B cell (primary cell): Measurements from ENCODE around the gene SERPINF2. TPM values are rescaled to one million over a fixed set of nuclear protein-coding genes. Genes with fewer than 3 reads are reported as not detected.

ENCODE experiments used
- ATAC-seq: fragments of 200-7000 bp; cut with Tn5 transposase; one replicate; pipeline ENCODE4 v1.10.0; 2021; ENCODE audit warnings: low read depth, mild to moderate bottlenecking, moderate number of reproducible peaks, moderate library complexity
- CTCF ChIA-PET: fragments of 350-600 bp; sonication (Branson Sonifier 250); formaldehyde crosslinking; loops from one replicate; lab custom pipeline; 2021; ENCODE audit warnings: antibody characterized with exemption, inconsistent platforms; lab: Charles Lee
- POLR2A ChIA-PET: fragments of 350-600 bp; sonication (Branson Sonifier 250); formaldehyde crosslinking; loops from one replicate; lab custom pipeline; 2021; ENCODE audit warnings: antibody characterized with exemption; lab: Charles Lee
- DNase-seq: peaks from one replicate; pipeline ENCODE4 v3.0.0; 2013
- H2AFZ ChIP-seq: 2 replicates; pipeline ENCODE4 v1.6.1; 2012; ENCODE audit warnings: mild to moderate bottlenecking, low read depth, low read length; ENCODE audit not compliant: insufficient read depth, poor library complexity, severe bottlenecking
- H3K27ac ChIP-seq, 2 donors: 1 replicate in 1 of 2; 2 replicates in 1 of 2; pipeline ENCODE4 v1.5.1; 2012 to 2013; ENCODE audit warnings: low read length in 2 of 2, mild to moderate bottlenecking in 2 of 2, moderate library complexity in 1 of 2
- H3K27me3 ChIP-seq, 4 experiments: fragments of 200-600 bp in 1 of 4; sonication (generic) in 1 of 4; replicated peaks in 1 of 4; 1 replicate in 2 of 4; 2 replicates in 2 of 4; pipeline versions ENCODE4 v1.6.1 to v1.7.0; 2013 to 2016; ENCODE audit warnings: low read length in 3 of 4, mild to moderate bottlenecking in 2 of 4, mixed read lengths in 1 of 4, moderate library complexity in 1 of 4; ENCODE audit not compliant: insufficient read depth in 4 of 4, control insufficient read depth in 3 of 4; ENCODE audit errors: control extremely low read depth in 1 of 4
- H3K36me3 ChIP-seq, 2 experiments: replicated peaks in 1 of 2; 1 replicate in 1 of 2; 2 replicates in 1 of 2; pipeline versions ENCODE4 v1.6.1 to v1.7.1; 2013; ENCODE audit warnings: low read length in 1 of 2; ENCODE audit not compliant: insufficient read depth in 2 of 2, control insufficient read depth in 1 of 2; ENCODE audit errors: control extremely low read depth in 1 of 2, extremely low read depth in 1 of 2
- H3K4me1 ChIP-seq, 2 donors: fragments of 200-600 bp in 1 of 2; sonication (generic) in 1 of 2; 1 replicate in 1 of 2; 2 replicates in 1 of 2; pipeline versions ENCODE4 v1.5.1 to v1.6.1; 2013 to 2017; ENCODE audit warnings: low read length in 2 of 2; ENCODE audit not compliant: control insufficient read depth in 2 of 2, insufficient read depth in 2 of 2
- H3K4me2 ChIP-seq: replicated peaks from 2 replicates; pipeline ENCODE3; 2012; ENCODE audit warnings: mild to moderate bottlenecking, low read depth, low read length; ENCODE audit not compliant: poor library complexity, severe bottlenecking
- H3K4me3 ChIP-seq, 5 experiments: fragments of 200-600 bp in 1 of 5; sonication (generic) in 1 of 5; 1 replicate in 3 of 5; 2 replicates in 2 of 5; pipeline versions ENCODE4 v1.5.1 to v1.7.0; 2011 to 2016; ENCODE audit warnings: low read length in 4 of 5, mild to moderate bottlenecking in 4 of 5, low read depth in 2 of 5, control low read depth in 1 of 5, moderate library complexity in 1 of 5; ENCODE audit not compliant: insufficient read depth in 1 of 5; ENCODE audit errors: control extremely low read depth in 1 of 5, extremely low read depth in 1 of 5
- H3K79me2 ChIP-seq: fragments of 200-600 bp; sonication (generic); one replicate; pipeline ENCODE4 v1.6.0; 2016; ENCODE audit warnings: low read length; ENCODE audit not compliant: control insufficient read depth, insufficient read depth
- H3K9ac ChIP-seq: fragments of 200-600 bp; sonication (generic); 2 replicates; pipeline ENCODE4 v1.6.1; 2017; ENCODE audit warnings: mild to moderate bottlenecking, low read length, moderate library complexity
- H3K9me3 ChIP-seq, 3 donors: one replicate each; pipeline versions ENCODE4 v1.6.1 to v1.7.1; 2013; ENCODE audit warnings: low read length in 2 of 3; ENCODE audit not compliant: control insufficient read depth in 2 of 3, insufficient read depth in 1 of 3; ENCODE audit errors: control extremely low read depth in 1 of 3
- H4K20me1 ChIP-seq: 2 replicates; pipeline ENCODE4 v1.6.0; 2012; ENCODE audit warnings: mild to moderate bottlenecking, low read length; ENCODE audit not compliant: insufficient read depth, control insufficient read depth, poor library complexity, severe bottlenecking
- H3K27ac Mint-ChIP-seq: one replicate; pipeline ENCODE4 v1.8.0; 2021; ENCODE audit warnings: mixed read lengths
- H3K27me3 Mint-ChIP-seq: one replicate; pipeline ENCODE4 v1.8.0; 2021; ENCODE audit warnings: mixed read lengths
- H3K4me1 Mint-ChIP-seq: one replicate; pipeline ENCODE4 v1.8.0; 2021; ENCODE audit warnings: mixed read lengths
- H3K4me3 Mint-ChIP-seq: one replicate; pipeline ENCODE4 v1.8.0; 2021; ENCODE audit warnings: mixed read lengths
- H3K9me3 Mint-ChIP-seq: one replicate; pipeline ENCODE4 v1.8.0; 2022; ENCODE audit warnings: mixed read lengths; ENCODE audit not compliant: insufficient read depth
- EZH2 ChIP-seq: IDR thresholded peaks from 2 replicates; pipeline ENCODE4 v1.6.1; 2012; ENCODE audit warnings: borderline replicate concordance, low read depth, mild to moderate bottlenecking, moderate library complexity, low read length; ENCODE audit not compliant: insufficient read depth, poor library complexity, severe bottlenecking
- WGBS: methylation state at CpG from one replicate; pipeline ENCODE4 v1.1.5; 2013; ENCODE audit warnings: missing lambda C conversion rate; ENCODE audit not compliant: insufficient coverage; 5-methylcytosine and 5-hydroxymethylcytosine counted together
- intact Hi-C: fragments of 100-400 bp; cut with micrococcal nuclease; formaldehyde crosslinking; loops from one replicate; pipeline ENCODE4 v1.10.0; 2022
- polyA plus RNA-seq: library from polyadenylated mRNA; depleted of rRNA; stranded (reverse); fragments of >200 nt; gene quantifications from 2 replicates; pipeline ENCODE4 v1.2.3, GENCODE V29; 2012
- total RNA-seq, 2 donors: library from RNA; stranded (reverse); fragments of 120-200 nt in 1 of 2; gene quantifications; 1 replicate in 1 of 2; 2 replicates in 1 of 2; pipeline versions ENCODE4 v1.2.3 to v1.2.4, GENCODE V29; 2013 to 2022
- TF ChIP-seq, protein P1 (sequence below): fragments of 200-600 bp; IDR thresholded peaks from one replicate; pipeline ENCODE4 v1.8.0; 2022; ENCODE audit warnings: antibody characterized with exemption, mild to moderate bottlenecking

The SERPINF2 gene
- total and polyA plus RNA-seq, 2 donors (not counting 1 experiment from before 2014, with no cell fraction given): 0.97 to 3.9 TPM

DNA sequence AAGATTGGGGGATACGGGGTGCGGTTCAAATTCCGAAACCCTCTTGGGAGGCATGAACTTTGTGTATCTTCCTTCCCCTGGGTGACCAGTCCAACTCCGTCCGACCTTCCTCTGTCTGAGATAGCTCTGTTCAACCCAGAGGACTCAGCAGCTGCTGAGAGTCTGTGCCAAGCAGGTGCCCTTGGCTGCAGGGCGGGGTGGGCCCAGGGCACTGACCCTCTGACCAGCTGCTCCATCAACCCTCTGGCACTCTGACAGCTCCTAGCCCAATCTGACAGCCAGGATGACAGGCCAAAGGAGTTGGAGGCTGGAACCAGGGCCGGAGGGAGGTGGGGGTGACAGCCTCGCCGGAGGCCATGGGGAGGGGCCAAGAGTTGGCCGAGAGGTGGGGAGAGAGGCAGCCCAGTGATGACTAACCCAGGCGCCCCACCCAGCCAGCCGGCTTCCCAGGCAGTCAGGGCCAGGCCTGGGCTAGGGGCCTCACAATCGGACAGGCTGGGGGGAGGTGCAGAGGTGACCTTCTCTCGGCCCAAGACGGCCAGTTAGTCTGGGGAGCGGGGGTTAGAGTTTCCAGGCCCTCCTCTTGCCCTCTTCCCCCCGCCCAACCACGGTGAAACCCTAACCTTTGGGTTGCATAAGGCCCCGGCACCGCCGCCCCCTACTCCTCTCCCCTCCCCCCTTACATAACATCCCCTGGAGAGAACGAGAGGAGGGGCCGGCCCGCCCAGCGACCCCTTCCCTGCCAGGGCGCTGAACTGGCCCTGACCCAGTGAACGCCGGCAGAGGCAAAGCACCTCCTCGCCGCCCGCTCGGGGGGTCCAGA is 27.5 kb upstream of the SERPINF2 start:
- TF ChIP-seq, protein P1, sequence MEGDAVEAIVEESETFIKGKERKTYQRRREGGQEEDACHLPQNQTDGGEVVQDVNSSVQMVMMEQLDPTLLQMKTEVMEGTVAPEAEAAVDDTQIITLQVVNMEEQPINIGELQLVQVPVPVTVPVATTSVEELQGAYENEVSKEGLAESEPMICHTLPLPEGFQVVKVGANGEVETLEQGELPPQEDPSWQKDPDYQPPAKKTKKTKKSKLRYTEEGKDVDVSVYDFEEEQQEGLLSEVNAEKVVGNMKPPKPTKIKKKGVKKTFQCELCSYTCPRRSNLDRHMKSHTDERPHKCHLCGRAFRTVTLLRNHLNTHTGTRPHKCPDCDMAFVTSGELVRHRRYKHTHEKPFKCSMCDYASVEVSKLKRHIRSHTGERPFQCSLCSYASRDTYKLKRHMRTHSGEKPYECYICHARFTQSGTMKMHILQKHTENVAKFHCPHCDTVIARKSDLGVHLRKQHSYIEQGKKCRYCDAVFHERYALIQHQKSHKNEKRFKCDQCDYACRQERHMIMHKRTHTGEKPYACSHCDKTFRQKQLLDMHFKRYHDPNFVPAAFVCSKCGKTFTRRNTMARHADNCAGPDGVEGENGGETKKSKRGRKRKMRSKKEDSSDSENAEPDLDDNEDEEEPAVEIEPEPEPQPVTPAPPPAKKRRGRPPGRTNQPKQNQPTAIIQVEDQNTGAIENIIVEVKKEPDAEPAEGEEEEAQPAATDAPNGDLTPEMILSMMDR: no peak
- TF ChIP-seq EZH2: no peak
- peaks cover 35% of the 10 kb centered on the region for H3K4me1 Mint-ChIP-seq

More for the DNA sequence above, 27.5 kb upstream of the SERPINF2 start:
- no peaks in the 10 kb centered on the region for H3K9me3 Mint-ChIP-seq
- WGBS: 4% methylated on average over 24 of the region's 32 CpGs
- ChIA-PET CTCF (interaction anchor here (1.0 to 12.4 kb wide), 7 partner anchors 31 to 153 kb away, joined by 3 to 397 read pairs (median 12); no protein-coding TSS in a partner anchor), POLR2A (interaction anchor here (1.1 to 3.1 kb wide), 8 partner anchors 8 to 120 kb away, joined by 3 to 25 read pairs (median 4); partner anchors contain the start of genes RPA1 and SMYD4)
- H3K79me2 ChIP-seq: no peaks in the 10 kb centered on the region
- ATAC-seq: no peak
- intact Hi-C loops: no loop called here
- H3K4me3 Mint-ChIP-seq: peak overlapping the region; percentile 70
- H4K20me1 ChIP-seq: peaks cover 14% of the 10 kb centered on the region
- peaks cover 38% of the 10 kb centered on the region for H3K27me3 Mint-ChIP-seq
- peak overlapping the region; percentile 99 for H3K4me2 ChIP-seq
- peak; percentile 53 for DNase-seq
- H3K27ac Mint-ChIP-seq: peak overlapping the region; percentile 20
- H3K9ac ChIP-seq: peak overlapping the region; percentile 80
- H3K27ac ChIP-seq: peak overlapping the region in 1 of 2 donors; percentile 75
- H3K4me1 ChIP-seq: peaks cover 30 to 39% of the 10 kb centered on the region in 2 donors
- H3K27me3 ChIP-seq: peaks cover 0 to 38% (median 12%) of the 10 kb centered on the region in 4 experiments
- H3K4me3 ChIP-seq: peak overlapping the region in 4 of 5 experiments; percentile 53 to 78 (median 60)
- H3K9me3 ChIP-seq: peaks cover 0 to 3% (median 0%) of the 10 kb centered on the region in 3 donors
- no peaks in the 10 kb centered on the region for H3K36me3 ChIP-seq
- H2AFZ ChIP-seq: peak overlapping the region; percentile 82
